ENCODE results near the gene FBXL14. TPM values are rescaled to one million over a fixed set of nuclear protein-coding genes. Genes with fewer than 3 reads are reported as not detected.

Gene FBXL14
- total and polyA plus RNA-seq, 2 experiments from 2014 or later, result 8.6 to 11.7 TPM

DNA sequence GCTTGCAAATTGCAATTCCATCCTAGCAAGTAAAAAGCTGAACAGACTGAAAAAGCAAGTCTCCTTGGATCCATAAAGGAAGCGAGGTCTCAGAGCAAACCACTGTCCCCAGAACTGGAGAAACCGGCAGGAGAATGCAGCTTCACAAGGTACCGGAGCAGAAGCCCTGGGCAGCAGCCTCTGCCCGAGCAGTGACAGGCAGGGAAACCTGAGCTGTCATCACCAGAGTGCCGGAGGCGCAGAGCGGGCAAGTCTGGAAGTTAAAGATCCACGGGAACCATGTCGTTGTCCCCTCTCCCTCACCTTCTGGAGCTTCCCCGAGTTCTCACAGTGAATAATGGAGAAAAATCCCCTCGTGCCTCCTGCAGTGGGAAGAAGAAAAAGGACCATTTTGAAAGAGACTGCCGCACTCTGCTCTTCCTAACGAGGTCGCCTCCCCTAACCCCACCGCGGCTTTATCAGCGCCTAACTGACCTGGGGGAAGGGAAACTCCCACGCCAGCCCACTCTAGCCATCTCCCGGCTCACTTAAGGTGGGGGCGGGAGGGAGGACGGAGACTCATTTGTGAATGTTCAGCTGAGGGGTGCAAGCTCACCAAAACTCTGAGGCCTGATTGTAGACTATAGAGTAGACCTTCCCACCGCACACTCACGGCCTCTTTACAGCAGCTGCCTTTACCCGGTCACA, 27.8 kb downstream of the FBXL14 start:
- H3K27me3 ChIP-seq, result peaks cover 13% of the 10 kb centered on the region
- H3K79me2 ChIP-seq, result no peaks in the 10 kb centered on the region
- H3K36me3 ChIP-seq (replicated peaks; ENCODE audit: insufficient read depth, low read depth), result no peaks in the 10 kb centered on the region
- H3K27ac ChIP-seq, result no peak overlapping the region
- 56% methylated on average over 24 of the region's 24 CpGs for WGBS (ENCODE audit: low lambda C conversion rate, missing lambda C conversion rate)
- no peak overlapping the region for H3K4me3 ChIP-seq
- no peaks in the 10 kb centered on the region for H3K9me3 ChIP-seq (ENCODE audit: low read depth)
- H3K4me2 ChIP-seq, result no peak overlapping the region
- no peaks in the 10 kb centered on the region for H3K9me2 ChIP-seq (replicated peaks; ENCODE audit: insufficient read depth)
- DNase-seq (ENCODE audit: low spot score), result no peak
- no peaks in the 10 kb centered on the region for H4K20me1 ChIP-seq (ENCODE audit: insufficient read depth, poor library complexity, severe bottlenecking)
- no peak overlapping the region for H2AFZ ChIP-seq
- TF ChIP-seq, protein P1, sequence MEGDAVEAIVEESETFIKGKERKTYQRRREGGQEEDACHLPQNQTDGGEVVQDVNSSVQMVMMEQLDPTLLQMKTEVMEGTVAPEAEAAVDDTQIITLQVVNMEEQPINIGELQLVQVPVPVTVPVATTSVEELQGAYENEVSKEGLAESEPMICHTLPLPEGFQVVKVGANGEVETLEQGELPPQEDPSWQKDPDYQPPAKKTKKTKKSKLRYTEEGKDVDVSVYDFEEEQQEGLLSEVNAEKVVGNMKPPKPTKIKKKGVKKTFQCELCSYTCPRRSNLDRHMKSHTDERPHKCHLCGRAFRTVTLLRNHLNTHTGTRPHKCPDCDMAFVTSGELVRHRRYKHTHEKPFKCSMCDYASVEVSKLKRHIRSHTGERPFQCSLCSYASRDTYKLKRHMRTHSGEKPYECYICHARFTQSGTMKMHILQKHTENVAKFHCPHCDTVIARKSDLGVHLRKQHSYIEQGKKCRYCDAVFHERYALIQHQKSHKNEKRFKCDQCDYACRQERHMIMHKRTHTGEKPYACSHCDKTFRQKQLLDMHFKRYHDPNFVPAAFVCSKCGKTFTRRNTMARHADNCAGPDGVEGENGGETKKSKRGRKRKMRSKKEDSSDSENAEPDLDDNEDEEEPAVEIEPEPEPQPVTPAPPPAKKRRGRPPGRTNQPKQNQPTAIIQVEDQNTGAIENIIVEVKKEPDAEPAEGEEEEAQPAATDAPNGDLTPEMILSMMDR (IDR thresholded peaks at IDR 0.05; ENCODE audit: poor library complexity), result no peak
- TF ChIP-seq EZH2 (IDR thresholded peaks at IDR 0.05; ENCODE audit: borderline replicate concordance), result no peak
- no peak for TF ChIP-seq EZH2phosphoT487 (IDR thresholded peaks at IDR 0.05; ENCODE audit: low read depth, severe bottlenecking, unreplicated experiment)
- H3K4me1 ChIP-seq (ENCODE audit: insufficient read depth), result no peaks in the 10 kb centered on the region

DNA sequence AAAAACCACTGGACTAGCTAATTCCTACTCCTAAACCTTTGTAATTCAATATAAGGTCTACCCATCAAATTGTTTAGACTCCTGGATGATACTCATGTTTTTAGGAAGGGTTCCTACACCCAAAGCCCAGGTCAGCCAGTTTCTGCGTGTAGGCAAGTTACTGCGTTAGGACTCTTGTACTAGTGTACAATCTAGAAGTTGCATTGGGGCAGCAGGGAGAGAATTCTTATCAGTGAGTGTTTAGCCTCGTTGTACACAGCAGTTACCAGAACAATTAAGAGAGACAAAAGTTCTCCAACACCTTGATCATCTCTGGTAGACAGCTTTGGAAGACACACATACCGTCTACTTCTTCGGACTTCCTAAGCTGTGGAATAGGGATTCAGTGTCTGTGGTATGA, 29.2 kb downstream of the FBXL14 start:
- Histone ChIP-seq H3K27me3 (peaks cover 13% of the 10 kb centered on the region), H3K79me2 (no peaks in the 10 kb centered on the region), H3K4me2 (no peak overlapping the region), H3K4me3 (no peak overlapping the region), H3K4me1 (ENCODE audit: insufficient read depth) (no peaks in the 10 kb centered on the region), H4K20me1 (ENCODE audit: insufficient read depth, poor library complexity, severe bottlenecking) (no peaks in the 10 kb centered on the region), H3K9me3 (ENCODE audit: low read depth) (no peaks in the 10 kb centered on the region), H3K9me2 (replicated peaks; ENCODE audit: insufficient read depth) (no peaks in the 10 kb centered on the region), H3K27ac (no peak overlapping the region), H3K36me3 (replicated peaks; ENCODE audit: insufficient read depth, low read depth) (no peaks in the 10 kb centered on the region), H2AFZ (no peak overlapping the region)
- DNase-seq (ENCODE audit: low spot score), result no peak
- WGBS (ENCODE audit: low lambda C conversion rate, missing lambda C conversion rate), result 84% methylated on average over 5 of the region's 5 CpGs
- TF ChIP-seq EZH2phosphoT487 (IDR thresholded peaks at IDR 0.05; ENCODE audit: low read depth, severe bottlenecking, unreplicated experiment) (no peak), EZH2 (IDR thresholded peaks at IDR 0.05; ENCODE audit: borderline replicate concordance) (no peak)
- TF ChIP-seq, protein P1 (IDR thresholded peaks at IDR 0.05; ENCODE audit: poor library complexity), result no peak

DNA sequence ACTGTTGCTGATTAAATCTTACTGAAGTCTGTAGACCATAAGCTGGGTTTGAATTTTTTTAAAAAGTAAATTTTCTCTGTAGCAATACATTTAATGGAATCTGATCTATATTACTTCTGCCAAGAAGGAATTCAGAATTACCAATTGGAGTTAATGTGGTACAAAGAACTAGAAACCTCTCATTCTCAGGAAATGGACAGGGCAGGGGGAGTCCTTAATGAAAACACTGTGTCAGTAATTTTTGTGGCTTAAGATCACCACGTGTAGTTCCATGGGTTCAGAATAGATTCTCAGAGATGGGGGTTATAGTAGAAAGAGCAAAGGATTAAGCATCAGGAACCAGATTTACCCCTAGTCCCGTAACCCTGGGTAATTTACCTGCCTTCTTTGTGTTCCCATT, 30.3 kb downstream of the FBXL14 start:
- Histone ChIP-seq H3K4me3 (no peak overlapping the region), H3K36me3 (replicated peaks; ENCODE audit: insufficient read depth, low read depth) (no peaks in the 10 kb centered on the region), H3K4me2 (no peak overlapping the region), H2AFZ (no peak overlapping the region), H3K79me2 (no peaks in the 10 kb centered on the region), H3K27ac (no peak overlapping the region), H3K9me3 (ENCODE audit: low read depth) (no peaks in the 10 kb centered on the region), H3K4me1 (ENCODE audit: insufficient read depth) (no peaks in the 10 kb centered on the region), H3K9me2 (replicated peaks; ENCODE audit: insufficient read depth) (no peaks in the 10 kb centered on the region), H4K20me1 (ENCODE audit: insufficient read depth, poor library complexity, severe bottlenecking) (no peaks in the 10 kb centered on the region), H3K27me3 (peaks cover 13% of the 10 kb centered on the region)
- DNase-seq (ENCODE audit: low spot score), result no peak
- TF ChIP-seq EZH2phosphoT487 (IDR thresholded peaks at IDR 0.05; ENCODE audit: low read depth, severe bottlenecking, unreplicated experiment) (no peak), EZH2 (IDR thresholded peaks at IDR 0.05; ENCODE audit: borderline replicate concordance) (no peak)
- TF ChIP-seq, protein P1 (IDR thresholded peaks at IDR 0.05; ENCODE audit: poor library complexity), result no peak
- 83% methylated on average over 2 of the region's 2 CpGs for WGBS (ENCODE audit: low lambda C conversion rate, missing lambda C conversion rate)

All from hepatocyte (in vitro differentiated cells).